Kidney (tissue), 14 donors: ENCODE results near the gene CCDC85B. TPM values are rescaled to one million over a fixed set of nuclear protein-coding genes. Genes with fewer than 3 reads are reported as not detected.

ENCODE experiments used
- DNase-seq, 5 donors: peaks; one replicate each; pipeline ENCODE4 v3.0.0-alpha.2; 2013 to 2020
- FAIRE-seq: peaks from 2 replicates; lab custom pipeline; 2012; peaks lifted over from hg19 to GRCh38; lab: Jason Lieb, UNC
- H3K27ac ChIP-seq, 2 donors: one replicate each; pipeline ENCODE4 v1.7.0; 2013; ENCODE audit warnings: low read depth in 2 of 2, low read length in 2 of 2, inconsistent platforms in 1 of 2
- H3K27me3 ChIP-seq: one replicate; pipeline ENCODE4 v1.7.1; 2013; ENCODE audit warnings: low read length, inconsistent platforms; ENCODE audit not compliant: control insufficient read depth, insufficient read depth
- H3K36me3 ChIP-seq, 3 donors: one replicate each; pipeline versions ENCODE4 v1.7.0 to v1.7.1; 2013; ENCODE audit warnings: low read length in 3 of 3, control low read depth in 1 of 3, inconsistent platforms in 1 of 3; ENCODE audit not compliant: insufficient read depth in 3 of 3, control insufficient read depth in 2 of 3
- H3K4me1 ChIP-seq, 3 donors: one replicate each; pipeline versions ENCODE4 v1.7.0 to v1.7.1; 2013; ENCODE audit warnings: low read length in 3 of 3, inconsistent platforms in 1 of 3, low read depth in 1 of 3; ENCODE audit not compliant: control insufficient read depth in 2 of 3, insufficient read depth in 2 of 3
- H3K4me3 ChIP-seq, 3 donors: one replicate each; pipeline versions ENCODE4 v1.7.0 to v1.8.1; 2013; ENCODE audit warnings: low read length in 3 of 3, control low read depth in 1 of 3, inconsistent platforms in 1 of 3
- H3K9ac ChIP-seq, 3 donors: one replicate each; pipeline versions ENCODE4 v1.7.0 to v1.7.1; 2013; ENCODE audit warnings: low read length in 3 of 3, control low read depth in 1 of 3, inconsistent platforms in 1 of 3
- H3K9me3 ChIP-seq, 3 donors: one replicate each; pipeline versions ENCODE4 v1.7.0 to v1.7.1; 2013; ENCODE audit warnings: low read length in 3 of 3, control low read depth in 1 of 3, inconsistent platforms in 1 of 3; ENCODE audit not compliant: control insufficient read depth in 2 of 3, insufficient read depth in 1 of 3
- CTCF ChIP-seq: IDR thresholded peaks from 3 replicates; pipeline ENCODE4 v1.5.1; 2012; ENCODE audit warnings: mild to moderate bottlenecking, moderate library complexity, borderline replicate concordance; ENCODE audit not compliant: insufficient read depth; ENCODE audit errors: extremely low read depth
- intact Hi-C: fragments of 100-400 bp; cut with DNase I; formaldehyde crosslinking; loops from one replicate; pipeline ENCODE4 v1.11.1; 2022
- polyA plus RNA-seq: library from polyadenylated mRNA; stranded (reverse); fragments of 350-450 nt; fragmentation: Illumina TruSeq; extraction: RNeasy Lipid Tissue Mini Kit (QIAGEN cat#74804); gene quantifications from one replicate; pipeline ENCODE4 v1.2.3, GENCODE V29; 2014; ENCODE audit warnings: low read depth, low replicate concordance; ENCODE audit not compliant: insufficient read depth
- total RNA-seq: library from RNA; stranded (reverse); fragmentation: NEBNext Ultra II Directional; extraction: Animal tissue kit (Norgen Biotek cat#: 25700); gene quantifications from one replicate; pipeline ENCODE4 v1.2.1, GENCODE V29; 2021
- donor health status: control.
- donor health status: control.
- donor health status: control.
- donor health status: control.
- donor health status: control.
- donor health status: DM: yes; HTN: yes; CAD: no.
- donor health status: Normal renal cell carcinoma (clear cell type).

CCDC85B gene
- total and polyA plus RNA-seq, 2 donors from 2014 or later = 26.1 to 31.8 TPM

- H3K36me3 ChIP-seq = peaks cover 0 to 43% (median 21%) of the 10 kb centered on the region in 3 donors
- no peak for TF ChIP-seq CTCF
Observed at GRCh38 chr11:65867284-65868071, 23.0 kb upstream of the CCDC85B start.

GRCh38 chr11:65868076-65868667 is 22.3 kb upstream of the CCDC85B start:
- no peaks in the 10 kb centered on the region for H3K9me3 ChIP-seq
- no peak for TF ChIP-seq CTCF
- no peak overlapping the region for H3K9ac ChIP-seq
- FAIRE-seq (no peak), DNase-seq (peak in 3 of 5 donors; percentile 16 to 65 (median 55))
- H3K27ac ChIP-seq = no peak overlapping the region
- peaks cover 0 to 38% (median 17%) of the 10 kb centered on the region in 3 donors for H3K36me3 ChIP-seq
- peaks cover 0 to 14% (median 3%) of the 10 kb centered on the region in 3 donors for H3K4me1 ChIP-seq
- no peak overlapping the region for H3K4me3 ChIP-seq
- H3K27me3 ChIP-seq = no peaks in the 10 kb centered on the region
- intact Hi-C loops = no loop called here

More at GRCh38 chr11:65867284-65868071, 23.0 kb upstream of the CCDC85B start:
- no peak overlapping the region for H3K4me3 ChIP-seq
- intact Hi-C loops = no loop called here
- H3K9me3 ChIP-seq = no peaks in the 10 kb centered on the region
- DNase-seq (peak in 1 of 5 donors; percentile 60), FAIRE-seq (no peak)
- H3K27ac ChIP-seq = no peak overlapping the region
- peaks cover 0 to 14% (median 0%) of the 10 kb centered on the region in 3 donors for H3K4me1 ChIP-seq
- no peaks in the 10 kb centered on the region for H3K27me3 ChIP-seq
- H3K9ac ChIP-seq = no peak overlapping the region

- DNase-seq (no peak), FAIRE-seq (no peak)
- Histone ChIP-seq H3K4me1 (peaks cover 0 to 16% (median 3%) of the 10 kb centered on the region in 3 donors), H3K4me3 (no peak overlapping the region), H3K9me3 (no peaks in the 10 kb centered on the region), H3K27ac (no peak overlapping the region), H3K36me3 (peaks cover 0 to 32% (median 14%) of the 10 kb centered on the region in 3 donors), H3K27me3 (no peaks in the 10 kb centered on the region), H3K9ac (no peak overlapping the region)
- TF ChIP-seq CTCF = no peak
- intact Hi-C loops = no loop called here
Observed at GRCh38 chr11:65868907-65869306, 21.6 kb upstream of the CCDC85B start.
